ENCODE results near the gene OR2T12. TPM values are rescaled to one million over a fixed set of nuclear protein-coding genes. Genes with fewer than 3 reads are reported as not detected.

OR2T12 gene, protein sequence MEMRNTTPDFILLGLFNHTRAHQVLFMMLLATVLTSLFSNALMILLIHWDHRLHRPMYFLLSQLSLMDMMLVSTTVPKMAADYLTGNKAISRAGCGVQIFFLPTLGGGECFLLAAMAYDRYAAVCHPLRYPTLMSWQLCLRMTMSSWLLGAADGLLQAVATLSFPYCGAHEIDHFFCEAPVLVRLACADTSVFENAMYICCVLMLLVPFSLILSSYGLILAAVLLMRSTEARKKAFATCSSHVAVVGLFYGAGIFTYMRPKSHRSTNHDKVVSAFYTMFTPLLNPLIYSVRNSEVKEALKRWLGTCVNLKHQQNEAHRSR
- total RNA-seq (2016; rRNA removed; fragmentation: Illumina TruSeq; extraction: Trizol) (not detected in 2 replicates), polyA plus RNA-seq (2011; rRNA removed) (not detected in 2 replicates), polyA minus RNA-seq (2011; rRNA and poly(A)+ RNA removed; ENCODE audit: low replicate concordance) (not detected in 2 replicates), Bru-seq, nascent RNA (not detected), BruChase-seq, experiment 1, labeled RNA remaining after a 6-hour chase (not detected), BruChase-seq, experiment 2, labeled RNA remaining after a 2-hour chase (percentile 7 among the genes with signal in this experiment)
- total RNA-seq (2016; cell fraction: cytosol; rRNA removed; fragmentation: Illumina TruSeq; extraction: Trizol; ENCODE audit: low read depth) = not detected in 2 replicates
- total RNA-seq (2016; cell fraction: insoluble cytoplasmic fraction; rRNA removed; fragmentation: Illumina TruSeq; extraction: Trizol) = not detected in 2 replicates
- not detected in 2 replicates for total RNA-seq (2016; cell fraction: membrane; rRNA removed; fragmentation: Illumina TruSeq; extraction: Trizol)
- not detected in 2 replicates for total RNA-seq (2016; cell fraction: nucleus; rRNA removed; fragmentation: Illumina TruSeq; extraction: Trizol)
- polyA plus RNA-seq (2011; cell fraction: cytosol; rRNA removed) = not detected in 2 replicates
- polyA plus RNA-seq (2011; cell fraction: nucleus; rRNA removed) = not detected in 2 replicates
- not detected in 2 replicates for polyA plus RNA-seq (2012)
- polyA plus RNA-seq (2016; cell fraction: cytosol; fragmentation: Illumina TruSeq; extraction: Trizol; ENCODE audit: low read depth) = not detected in 2 replicates
- polyA plus RNA-seq (2016; cell fraction: insoluble cytoplasmic fraction; fragmentation: Illumina TruSeq; extraction: Trizol; ENCODE audit: low read depth) = not detected in 2 replicates
- not detected in 2 replicates for polyA plus RNA-seq (2016; cell fraction: membrane; fragmentation: Illumina TruSeq; extraction: Trizol; ENCODE audit: low read depth)
- polyA plus RNA-seq (2016; cell fraction: nucleus; fragmentation: Illumina TruSeq; extraction: Trizol; ENCODE audit: insufficient read depth, low read depth) = not detected in 2 replicates
- polyA minus RNA-seq (2011; cell fraction: cytosol; rRNA and poly(A)+ RNA removed) = not detected in 2 replicates
- polyA minus RNA-seq (2011; cell fraction: nucleus; rRNA and poly(A)+ RNA removed) = not detected in 2 replicates
- long read RNA-seq, experiment 1 = 0 reads
- long read RNA-seq, experiment 2 = 0 reads

DNA sequence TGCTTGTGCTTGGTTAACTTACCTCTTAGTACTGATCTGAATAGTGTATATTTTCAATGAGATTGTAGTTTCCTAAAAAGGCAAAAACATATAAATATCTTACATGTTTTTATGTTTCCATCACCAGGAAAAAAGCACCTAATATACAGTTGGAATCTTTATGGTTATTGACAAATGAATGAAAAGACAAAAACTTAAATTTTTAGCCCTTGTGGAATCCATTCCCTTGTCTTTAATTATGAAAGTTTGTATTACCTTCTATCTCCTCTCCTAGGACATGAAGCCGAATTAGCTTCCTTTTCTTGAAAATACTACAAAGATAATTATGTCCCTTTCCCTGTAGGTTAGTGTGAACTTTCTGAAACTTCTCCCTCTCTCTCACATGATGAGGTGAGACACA, at the start of gene OR2T12:
Gene OR2T12 (minus strand): TSS at position 101 of the 400 bp plus-strand sequence. CDS start 7,846 bp downstream, outside the sequence.
- intact Hi-C loops (cut with micrococcal nuclease; ENCODE audit: unreplicated experiment) = no loop called here
- H3K9ac ChIP-seq (ENCODE audit: insufficient read depth, low read depth, low read length) = no peak within 1 kb of the TSS
- FAIRE-seq (no peak), DNase-seq (ENCODE audit: low spot score) (no peak), ATAC-seq (no peak)
- H3K27me3 ChIP-seq (ENCODE audit: control insufficient read depth in 1 of 2, insufficient read depth in 2 of 2, low read length in 2 of 2) = no peaks in the 10 kb centered on the region
- H3K9me3 ChIP-seq (ENCODE audit: low read length) = peaks cover 27% of the 10 kb centered on the region
- H3K4me1 ChIP-seq (ENCODE audit: insufficient read depth, low read length) = no peaks in the 10 kb centered on the region
- no peak within 1 kb of the TSS for H3K4me3 ChIP-seq (replicated peaks in 1 of 3; ENCODE audit: insufficient read depth in 1 of 3, low read depth in 2 of 3, low read length in 3 of 3)
- 0% methylated on average over 1 of the region's 1 CpG for WGBS (ENCODE audit: low lambda C conversion rate)
- BruUV-seq (replicated peaks) = no TSS peak
- TF ChIP-seq ZNF567 (CRISPR knock-in tag; IDR thresholded peaks at IDR 0.05; ENCODE audit: borderline replicate concordance) (no peak), HCFC1 (IDR thresholded peaks at IDR 0.05; ENCODE audit: low read depth, low read length) (no peak), ZNF484 (CRISPR knock-in tag; IDR thresholded peaks at IDR 0.05; ENCODE audit: borderline replicate concordance, low read depth) (no peak), HHEX (CRISPR knock-in tag; IDR thresholded peaks at IDR 0.05) (no peak), ZNF766 (CRISPR knock-in tag; IDR thresholded peaks at IDR 0.05; ENCODE audit: borderline replicate concordance) (no peak), ZNF674 (CRISPR knock-in tag; IDR thresholded peaks at IDR 0.05; ENCODE audit: low read depth) (no peak), SMYD3 (CRISPR knock-in tag; IDR thresholded peaks at IDR 0.05) (no peak), YEATS4 (CRISPR knock-in tag; IDR thresholded peaks at IDR 0.05; ENCODE audit: borderline replicate concordance) (no peak)
- TF ChIP-seq, protein P1, sequence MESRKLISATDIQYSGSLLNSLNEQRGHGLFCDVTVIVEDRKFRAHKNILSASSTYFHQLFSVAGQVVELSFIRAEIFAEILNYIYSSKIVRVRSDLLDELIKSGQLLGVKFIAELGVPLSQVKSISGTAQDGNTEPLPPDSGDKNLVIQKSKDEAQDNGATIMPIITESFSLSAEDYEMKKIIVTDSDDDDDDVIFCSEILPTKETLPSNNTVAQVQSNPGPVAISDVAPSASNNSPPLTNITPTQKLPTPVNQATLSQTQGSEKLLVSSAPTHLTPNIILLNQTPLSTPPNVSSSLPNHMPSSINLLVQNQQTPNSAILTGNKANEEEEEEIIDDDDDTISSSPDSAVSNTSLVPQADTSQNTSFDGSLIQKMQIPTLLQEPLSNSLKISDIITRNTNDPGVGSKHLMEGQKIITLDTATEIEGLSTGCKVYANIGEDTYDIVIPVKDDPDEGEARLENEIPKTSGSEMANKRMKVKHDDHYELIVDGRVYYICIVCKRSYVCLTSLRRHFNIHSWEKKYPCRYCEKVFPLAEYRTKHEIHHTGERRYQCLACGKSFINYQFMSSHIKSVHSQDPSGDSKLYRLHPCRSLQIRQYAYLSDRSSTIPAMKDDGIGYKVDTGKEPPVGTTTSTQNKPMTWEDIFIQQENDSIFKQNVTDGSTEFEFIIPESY (CRISPR knock-in tag; IDR thresholded peaks at IDR 0.05) = no peak
- TF ChIP-seq, protein P2, sequence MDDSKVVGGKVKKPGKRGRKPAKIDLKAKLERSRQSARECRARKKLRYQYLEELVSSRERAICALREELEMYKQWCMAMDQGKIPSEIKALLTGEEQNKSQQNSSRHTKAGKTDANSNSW (CRISPR knock-in tag; IDR thresholded peaks at IDR 0.05; ENCODE audit: borderline replicate concordance) = no peak
- H3K27ac ChIP-seq (ENCODE audit: extremely low read length, insufficient read depth, low read length) = no peak within 1 kb of the TSS
- H2AFZ ChIP-seq (ENCODE audit: low read length) = no peak within 1 kb of the TSS
- ChIA-PET POLR2A (no interaction called here), CTCF (ENCODE audit: low intra/inter-chr PET ratio, low total read pairs) (no interaction called here)
- no peaks in the 10 kb centered on the region for H3K36me3 ChIP-seq (replicated peaks in 1 of 2; ENCODE audit: control insufficient read depth in 1 of 2, insufficient read depth in 2 of 2, low read length in 2 of 2)
- no peaks in the 10 kb centered on the region for H3K79me2 ChIP-seq (ENCODE audit: insufficient read depth, low read length)
- in situ Hi-C loops (cut with HindIII; ENCODE audit: extremely low pct_ligation_motif_present, low pct_unique_long_range_greater_than_20kb) = no loop called here
- H3K4me2 ChIP-seq (ENCODE audit: low read depth, low read length) = no peak within 1 kb of the TSS
- no peaks in the 10 kb centered on the region for H4K20me1 ChIP-seq (ENCODE audit: insufficient read depth, low read length)
